HepG2 (cell line): ENCODE data around the gene TMEM233. TPM values are rescaled to one million over a fixed set of nuclear protein-coding genes. Genes with fewer than 3 reads are reported as not detected.

Source experiments
- ATAC-seq: fragments of 200-7000 bp; cut with Tn5 transposase; 3 replicates; pipeline ENCODE4 v1.9.1; 2020; ENCODE audit warnings: mild to moderate bottlenecking, moderate library complexity
- BruUV-seq: library from RNA; stranded (reverse); fragments of 400-500 nt; replicated peaks from 2 replicates; lab custom pipeline; 2021; lab: Mats Ljungman, UMichigan
- CTCF ChIA-PET: fragments of 300-600 bp; formaldehyde crosslinking; extraction: SDS; loops from one replicate; lab custom pipeline; 2021; ENCODE audit warnings: low total read pairs, inconsistent platforms, low intra/inter-chr PET ratio; lab: Yijun Ruan, JAX
- POLR2A ChIA-PET: fragments of 350-600 bp; sonication (Branson Sonifier 250); formaldehyde crosslinking; loops from one replicate; lab custom pipeline; 2020; ENCODE audit warnings: antibody characterized with exemption, inconsistent platforms; lab: Yijun Ruan, JAX
- DNase-seq: peaks from one replicate; pipeline ENCODE4 v3.0.0-alpha.2; 2015; ENCODE audit warnings: low spot score
- FAIRE-seq: peaks from 3 replicates; lab custom pipeline; 2011; peaks lifted over from hg19 to GRCh38; lab: Jason Lieb, UNC
- H2AFZ ChIP-seq: one replicate; pipeline ENCODE4 v1.6.1; 2011; ENCODE audit warnings: low read length, inconsistent platforms
- H3K27ac ChIP-seq: fragments of 300-600 bp; 3 replicates; pipeline ENCODE4 v1.8.0; 2011; ENCODE audit warnings: mixed run types, mild to moderate bottlenecking, mixed read lengths, low read length, inconsistent platforms; ENCODE audit not compliant: insufficient read depth; ENCODE audit errors: extremely low read length
- H3K27me3 ChIP-seq, 2 experiments: fragments of 200-600 bp in 1 of 2; 2 replicates in 1 of 2; 3 replicates in 1 of 2; pipeline versions ENCODE4 v1.6.0 to v1.8.0; 2011; ENCODE audit warnings: low read length in 2 of 2, mild to moderate bottlenecking in 2 of 2, moderate library complexity in 2 of 2, inconsistent platforms in 1 of 2; ENCODE audit not compliant: insufficient read depth in 2 of 2, control insufficient read depth in 1 of 2
- H3K36me3 ChIP-seq, 2 experiments: fragments of 200-600 bp in 1 of 2; replicated peaks in 1 of 2; 2 replicates in 1 of 2; 3 replicates in 1 of 2; pipeline versions ENCODE4 v1.5.1 to v1.8.0; 2011; ENCODE audit warnings: low read length in 2 of 2, inconsistent platforms in 1 of 2; ENCODE audit not compliant: insufficient read depth in 2 of 2, control insufficient read depth in 1 of 2
- H3K4me1 ChIP-seq: 2 replicates; pipeline ENCODE4 v1.5.1; 2012; ENCODE audit warnings: low read length, inconsistent platforms; ENCODE audit not compliant: insufficient read depth
- H3K4me2 ChIP-seq: 2 replicates; pipeline ENCODE4 v1.6.0; 2011; ENCODE audit warnings: low read depth, low read length, inconsistent platforms
- H3K4me3 ChIP-seq, 3 experiments: fragments of 200-600 bp in 1 of 3; sonication (generic), shearing (Covaris generic) in 1 of 3; replicated peaks in 1 of 3; 2 replicates each; pipeline ENCODE4 v1.5.1; 2011 to 2016; ENCODE audit warnings: low read length in 3 of 3, inconsistent platforms in 2 of 3, low read depth in 2 of 3, mild to moderate bottlenecking in 2 of 3, control low read depth in 1 of 3, mixed read lengths in 1 of 3; ENCODE audit not compliant: insufficient read depth in 1 of 3
- H3K79me2 ChIP-seq: one replicate; pipeline ENCODE4 v1.6.1; 2011; ENCODE audit warnings: low read length, inconsistent platforms; ENCODE audit not compliant: insufficient read depth
- H3K9ac ChIP-seq: 2 replicates; pipeline ENCODE4 v1.6.0; 2011; ENCODE audit warnings: mild to moderate bottlenecking, low read depth, low read length, inconsistent platforms; ENCODE audit not compliant: insufficient read depth
- H3K9me3 ChIP-seq: 2 replicates; pipeline ENCODE4 v1.5.1; 2012; ENCODE audit warnings: mild to moderate bottlenecking, low read length
- H4K20me1 ChIP-seq: 2 replicates; pipeline ENCODE4 v1.6.0; 2011; ENCODE audit warnings: inconsistent platforms, mild to moderate bottlenecking, low read length, moderate library complexity; ENCODE audit not compliant: insufficient read depth
- E2F1 ChIP-seq: sonication (generic); formaldehyde crosslinking; IDR thresholded peaks from 2 replicates; pipeline ENCODE4 v1.5.0; 2020; ENCODE audit warnings: missing genetic modification reagents
- HNRNPL ChIP-seq: fragments of 200-400 bp; formaldehyde crosslinking; IDR thresholded peaks from 2 replicates; pipeline ENCODE4 v1.6.1; 2017; ENCODE audit warnings: mild to moderate bottlenecking, low read depth, low read length
- KLF12 ChIP-seq: sonication (generic); formaldehyde crosslinking; IDR thresholded peaks from 2 replicates; pipeline ENCODE4 v1.4.0; 2020; ENCODE audit warnings: missing genetic modification reagents, borderline replicate concordance
- PRMT3 ChIP-seq: sonication (generic); formaldehyde crosslinking; IDR thresholded peaks from 2 replicates; pipeline ENCODE4 v1.8.1; 2022; ENCODE audit warnings: low read depth, mild to moderate bottlenecking, moderate library complexity, missing genetic modification reagents, borderline replicate concordance
- SIX1 ChIP-seq: sonication (generic); formaldehyde crosslinking; IDR thresholded peaks from 2 replicates; pipeline ENCODE4 v1.4.0; 2020; ENCODE audit warnings: missing genetic modification reagents, borderline replicate concordance
- UBTF ChIP-seq: sonication (generic); formaldehyde crosslinking; IDR thresholded peaks from 2 replicates; pipeline ENCODE4 v1.4.0; 2020; ENCODE audit warnings: mild to moderate bottlenecking, missing genetic modification reagents
- ZEB1 ChIP-seq: IDR thresholded peaks from 2 replicates; pipeline ENCODE4 v1.6.1; 2012; ENCODE audit warnings: mild to moderate bottlenecking, low read depth, inconsistent platforms; ENCODE audit not compliant: insufficient replicate concordance
- ZNF280B ChIP-seq: sonication (generic); formaldehyde crosslinking; IDR thresholded peaks from 2 replicates; pipeline ENCODE4 v1.5.0; 2020; ENCODE audit warnings: missing genetic modification reagents, mild to moderate bottlenecking, borderline replicate concordance
- ZNF672 ChIP-seq: sonication (generic); formaldehyde crosslinking; IDR thresholded peaks from 2 replicates; pipeline ENCODE4 v1.8.1; 2022; ENCODE audit warnings: missing genetic modification reagents
- ZSCAN21 ChIP-seq: sonication (generic); formaldehyde crosslinking; IDR thresholded peaks from 2 replicates; pipeline ENCODE4 v1.8.0; 2022; ENCODE audit warnings: mild to moderate bottlenecking, missing genetic modification reagents, moderate library complexity, borderline replicate concordance
- WGBS: methylation state at CpG from one replicate; pipeline ENCODE4 v1.1.6; 2017; ENCODE audit warnings: low lambda C conversion rate; 5-methylcytosine and 5-hydroxymethylcytosine counted together
- in situ Hi-C: cut with HindIII; loops from 2 replicates; pipeline ENCODE4 v1.10.0; 2017; ENCODE audit warnings: low pct_unique_long_range_greater_than_20kb; ENCODE audit not compliant: extremely low pct_ligation_motif_present
- intact Hi-C: fragments of 100-400 bp; cut with micrococcal nuclease; formaldehyde crosslinking; loops from one replicate; pipeline ENCODE4 v1.10.0; 2022; ENCODE audit not compliant: unreplicated experiment
- polyA plus RNA-seq, 8 experiments: library from polyadenylated mRNA; depleted of rRNA in 3 of 8; stranded (reverse) in 7 of 8; unstranded in 1 of 8; fragments of >200 nt; fragmentation: Illumina TruSeq in 4 of 8; extraction: Trizol in 4 of 8; gene quantifications; 2 replicates each; pipeline versions ENCODE4 v1.2.1 to v1.2.3, GENCODE V29; 2011 to 2016; ENCODE audit warnings: low read depth in 4 of 8, missing spikeins in 1 of 8, mixed read lengths in 1 of 8; ENCODE audit not compliant: insufficient read depth in 1 of 8
- total RNA-seq, 5 experiments: library from RNA; depleted of rRNA; stranded (reverse); fragments of >200 nt; fragmentation: Illumina TruSeq; extraction: Trizol; gene quantifications; 2 replicates each; pipeline ENCODE4 v1.2.3, GENCODE V29; 2016; ENCODE audit warnings: low read depth in 1 of 5

TMEM233 gene
- total and polyA plus RNA-seq, 2 of the 13 experiments (the other 11 are each of a cell fraction or from before 2014, with no cell fraction given): 0.03 TPM; not detected in 1

GRCh38 chr12:119645535-119646059, 52.0 kb downstream of the TMEM233 start:
- ChIA-PET POLR2A (no interaction called here), CTCF (no interaction called here)
- Histone ChIP-seq H2AFZ (no peak overlapping the region), H3K9me3 (no peaks in the 10 kb centered on the region), H3K79me2 (no peaks in the 10 kb centered on the region), H3K36me3 (no peaks in the 10 kb centered on the region), H4K20me1 (no peaks in the 10 kb centered on the region), H3K27me3 (no peaks in the 10 kb centered on the region; a peak in 2 of 5 replicates), H3K4me1 (no peaks in the 10 kb centered on the region), H3K9ac (no peak overlapping the region), H3K4me3 (no peak overlapping the region), H3K4me2 (no peak overlapping the region), H3K27ac (no peak overlapping the region)
- ATAC-seq: no peak
- WGBS: 41% methylated on average over 7 of the region's 7 CpGs
- TF ChIP-seq ZEB1 (no peak), PRMT3 (CRISPR knock-in tag) (no peak), SIX1 (CRISPR knock-in tag) (no peak), ZSCAN21 (no peak), KLF12 (CRISPR knock-in tag) (no peak), HNRNPL (no peak), ZNF672 (CRISPR knock-in tag) (no peak), ZNF280B (CRISPR knock-in tag) (no peak), E2F1 (CRISPR knock-in tag) (no peak), UBTF (CRISPR knock-in tag) (no peak)
- BruUV-seq: no TSS peak
- no peak for DNase-seq
- in situ Hi-C loops (no loop called here), intact Hi-C loops (no loop called here)
- FAIRE-seq: no peak
